ENCODE measurements around the gene SUMF1.
"Not testable (repeated sequence)": the region's sequence is repeated elsewhere in the genome, so short reads cannot be mapped to it uniquely, and the experiment has no call there.

Gene SUMF1

GRCh38 chr3:4338751-4339150, 128.3 kb downstream of the SUMF1 start:
- DNase-seq (ENCODE audit: low read depth in 2 of 2) = no peak

GRCh38 chr3:4336850-4337546, 130.1 kb downstream of the SUMF1 start:
- no peak for DNase-seq (ENCODE audit: low read depth in 2 of 2)

GRCh38 chr3:4335840-4336562, 131.1 kb downstream of the SUMF1 start:
- DNase-seq (ENCODE audit: low read depth in 2 of 2) = no peak

GRCh38 chr3:4334548-4334947, 132.5 kb downstream of the SUMF1 start:
- DNase-seq (ENCODE audit: low read depth in 2 of 2) = no peak

- no peak for DNase-seq (ENCODE audit: low read depth in 2 of 2)
Measured at GRCh38 chr3:4332991-4333390, 134.1 kb downstream of the SUMF1 start.

- no peak for DNase-seq (ENCODE audit: low read depth in 2 of 2)
Measured at GRCh38 chr3:4332574-4332973, 134.5 kb downstream of the SUMF1 start.

GRCh38 chr3:4332111-4332510, 135.0 kb downstream of the SUMF1 start:
- DNase-seq (ENCODE audit: low read depth in 2 of 2) = no peak

- DNase-seq (ENCODE audit: low read depth in 2 of 2) = not testable (repeated sequence)
Measured at GRCh38 chr3:4329806-4330205, 137.3 kb downstream of the SUMF1 start.

- DNase-seq (ENCODE audit: low read depth in 2 of 2) = no peak
Measured at GRCh38 chr3:4326868-4327267, 140.2 kb downstream of the SUMF1 start.

GRCh38 chr3:4323246-4324027, 143.6 kb downstream of the SUMF1 start:
- no peak for DNase-seq (ENCODE audit: low read depth in 2 of 2)

GRCh38 chr3:4322635-4323034, 144.4 kb downstream of the SUMF1 start:
- no peak for DNase-seq (ENCODE audit: low read depth in 2 of 2)

GRCh38 chr3:4321732-4322131, 145.3 kb downstream of the SUMF1 start:
- no peak for DNase-seq (ENCODE audit: low read depth in 2 of 2)

- no peak for DNase-seq (ENCODE audit: low read depth in 2 of 2)
Measured at GRCh38 chr3:4320096-4320911, 146.8 kb downstream of the SUMF1 start.

- no peak for DNase-seq (ENCODE audit: low read depth in 2 of 2)
Measured at GRCh38 chr3:4314688-4315087, 152.4 kb downstream of the SUMF1 start.

GRCh38 chr3:4313606-4314293, 153.3 kb downstream of the SUMF1 start:
- DNase-seq (ENCODE audit: low read depth in 2 of 2) = no peak

- no peak for DNase-seq (ENCODE audit: low read depth in 2 of 2)
Measured at GRCh38 chr3:4311496-4311895, 155.6 kb downstream of the SUMF1 start.

Data from stimulated activated CD4-positive, alpha-beta T cell treated with anti-CD3 and anti-CD28 coated beads, Interleukin-15, amount 100 ng/mL, for 48 hours (primary cell).